HTR-8/SVneo (cell line): ENCODE data around the gene MS4A4E.
"Not testable (repeated sequence)": the region's sequence is repeated elsewhere in the genome, so short reads cannot be mapped to it uniquely, and the experiment has no call there.

ENCODE experiments used
- DNase-seq: peaks from one replicate; pipeline ENCODE4 v3.0.0; 2011; ENCODE audit warnings: low spot score, mixed read lengths; ENCODE audit not compliant: insufficient read length
- FAIRE-seq: peaks from 2 replicates; lab custom pipeline; 2011; peaks lifted over from hg19 to GRCh38; lab: Jason Lieb, UNC

Gene MS4A4E

DNA sequence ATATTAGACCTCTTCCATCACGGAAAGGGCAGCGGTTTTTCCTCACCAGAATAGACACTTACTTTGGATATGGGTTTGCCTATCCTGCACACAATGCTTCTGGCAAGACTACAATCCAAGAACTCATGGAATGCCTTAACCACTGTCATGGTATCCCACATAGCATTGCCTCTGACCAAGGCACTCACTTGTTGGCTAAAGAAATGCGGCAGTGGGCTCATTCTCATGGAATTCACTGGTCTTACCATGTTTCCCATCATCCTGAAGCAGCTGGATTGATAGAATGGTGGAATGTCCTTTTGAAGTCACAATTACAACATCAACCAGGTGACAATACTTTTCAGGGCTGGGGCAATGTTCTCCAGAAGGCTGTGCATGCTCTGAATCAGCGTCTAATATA lies 20.8 kb downstream of the MS4A4E start:
- FAIRE-seq (no peak), DNase-seq (no peak)

GRCh38 chr11:60221692-60222091 lies 21.2 kb downstream of the MS4A4E start:
- DNase-seq (no peak), FAIRE-seq (no peak)

DNA sequence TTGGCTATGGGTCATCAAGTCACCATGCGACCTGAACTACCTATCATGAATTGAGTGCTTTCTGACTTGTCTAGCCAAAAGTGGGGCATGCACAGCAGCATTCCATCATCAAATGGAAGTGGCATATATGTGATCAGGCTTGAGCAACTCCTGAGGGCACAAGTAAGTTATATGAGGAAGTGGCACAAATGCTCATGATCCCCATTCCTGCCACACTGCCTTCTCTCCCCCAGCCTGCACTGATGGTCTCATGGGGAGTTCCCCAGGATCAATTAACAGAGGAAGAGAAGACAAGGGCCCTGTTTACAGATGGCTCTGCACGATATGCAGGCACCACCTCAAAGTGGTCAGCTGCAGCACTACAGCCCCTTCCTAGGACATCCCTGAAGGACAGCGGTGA lies 21.8 kb downstream of the MS4A4E start:
- FAIRE-seq (no peak), DNase-seq (no peak)

GRCh38 chr11:60214386-60214785 lies 28.6 kb downstream of the MS4A4E start:
- FAIRE-seq (no peak), DNase-seq (no peak)

- no peak for FAIRE-seq
- no peak for DNase-seq
Measured at GRCh38 chr11:60211206-60211605, 31.7 kb downstream of the MS4A4E start.

DNA sequence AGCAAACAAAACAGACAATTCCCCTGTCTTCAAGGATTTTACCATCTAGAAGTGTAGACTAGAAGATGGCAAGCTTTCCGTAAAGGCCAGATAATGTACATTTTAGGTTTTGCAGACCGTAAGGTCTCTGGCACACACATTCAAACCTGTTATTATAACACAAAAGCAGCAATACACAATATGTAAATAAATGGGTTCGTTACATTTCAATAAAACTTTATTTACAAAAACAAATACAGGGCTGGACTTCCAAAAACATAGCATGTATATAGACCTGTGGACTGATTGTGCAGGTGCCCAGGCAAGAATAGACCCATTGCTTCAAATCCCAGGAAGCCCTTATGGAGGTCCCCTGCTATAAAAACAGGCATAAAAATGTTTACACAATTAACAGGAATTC lies 33.0 kb downstream of the MS4A4E start:
- no peak for DNase-seq
- no peak for FAIRE-seq

- no peak for FAIRE-seq
Measured at GRCh38 chr11:60208951-60209350, 34.0 kb downstream of the MS4A4E start.

GRCh38 chr11:60208146-60208895 lies 34.6 kb downstream of the MS4A4E start:
- DNase-seq, result no peak
- no peak for FAIRE-seq

More at GRCh38 chr11:60208951-60209350, 34.0 kb downstream of the MS4A4E start:
- no peak for DNase-seq

- no peak for DNase-seq
- no peak for FAIRE-seq
Measured at GRCh38 chr11:60206616-60207015, 36.3 kb downstream of the MS4A4E start.

DNA sequence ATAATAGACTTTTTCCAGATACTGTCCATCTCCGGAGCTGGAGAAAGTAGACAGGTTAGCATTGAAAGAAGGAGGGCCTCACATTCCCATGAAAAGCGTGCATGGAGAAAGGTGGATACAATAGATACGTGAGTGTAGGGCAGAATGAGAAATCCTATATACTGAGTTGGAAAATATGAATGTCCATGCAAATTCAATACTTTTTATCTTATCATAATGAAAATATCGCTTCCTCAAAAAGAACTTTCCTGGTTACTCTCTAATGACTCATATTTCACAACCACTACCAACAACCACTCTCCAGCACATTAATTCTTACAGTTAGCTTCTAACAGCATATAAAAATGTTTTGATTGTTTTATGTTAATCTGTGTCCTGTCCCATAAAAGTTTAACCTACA lies 38.0 kb downstream of the MS4A4E start:
- DNase-seq (no peak), FAIRE-seq (no peak)

- DNase-seq, FAIRE-seq: not testable (repeated sequence)
Measured at GRCh38 chr11:60201334-60201733, 41.6 kb downstream of the MS4A4E start.

GRCh38 chr11:60197442-60197841 lies 45.5 kb downstream of the MS4A4E start:
- FAIRE-seq, result no peak
- DNase-seq, result no peak

DNA sequence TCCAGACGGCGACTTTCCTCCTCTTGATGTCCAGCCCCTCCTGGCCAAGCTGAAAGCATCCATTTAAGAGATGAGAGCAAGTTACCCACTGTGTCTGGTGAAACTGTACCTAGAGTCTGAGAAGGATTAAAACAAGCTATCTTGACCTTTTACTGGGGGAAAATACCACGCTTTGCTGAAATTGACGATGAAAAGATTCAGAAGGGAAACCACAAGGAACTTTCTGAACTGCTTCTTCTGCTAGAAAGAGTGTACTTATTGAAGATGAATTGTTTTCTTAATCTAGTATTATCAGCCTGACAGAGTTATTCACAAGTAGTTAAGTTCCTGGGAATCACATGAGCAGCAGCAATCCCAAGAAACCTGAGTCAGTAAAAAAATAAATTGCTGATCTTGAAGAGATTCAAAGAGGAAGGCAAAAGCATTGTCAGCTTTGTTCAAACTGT lies 47.0 kb downstream of the MS4A4E start:
- no peak for FAIRE-seq
- DNase-seq, result no peak

DNA sequence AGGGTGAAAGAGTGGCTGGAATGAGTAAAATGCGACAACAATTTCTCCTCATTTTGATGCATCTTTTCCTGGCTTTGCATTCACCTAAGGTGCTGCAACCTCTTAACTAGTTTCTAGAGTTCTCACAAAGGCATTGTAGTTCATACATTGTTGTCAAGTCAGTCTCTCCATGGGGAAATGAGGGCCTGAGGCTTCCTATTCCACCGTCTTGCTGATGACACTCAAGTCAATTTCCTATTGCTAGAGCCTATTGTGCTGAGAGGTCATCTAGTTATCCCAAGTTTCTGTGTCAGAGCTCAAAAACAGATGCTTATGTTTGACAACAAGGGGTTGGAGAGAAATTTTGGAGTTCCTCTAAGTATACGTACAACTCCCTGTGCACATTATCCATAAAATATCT lies 48.4 kb downstream of the MS4A4E start:
- no peak for DNase-seq

DNA sequence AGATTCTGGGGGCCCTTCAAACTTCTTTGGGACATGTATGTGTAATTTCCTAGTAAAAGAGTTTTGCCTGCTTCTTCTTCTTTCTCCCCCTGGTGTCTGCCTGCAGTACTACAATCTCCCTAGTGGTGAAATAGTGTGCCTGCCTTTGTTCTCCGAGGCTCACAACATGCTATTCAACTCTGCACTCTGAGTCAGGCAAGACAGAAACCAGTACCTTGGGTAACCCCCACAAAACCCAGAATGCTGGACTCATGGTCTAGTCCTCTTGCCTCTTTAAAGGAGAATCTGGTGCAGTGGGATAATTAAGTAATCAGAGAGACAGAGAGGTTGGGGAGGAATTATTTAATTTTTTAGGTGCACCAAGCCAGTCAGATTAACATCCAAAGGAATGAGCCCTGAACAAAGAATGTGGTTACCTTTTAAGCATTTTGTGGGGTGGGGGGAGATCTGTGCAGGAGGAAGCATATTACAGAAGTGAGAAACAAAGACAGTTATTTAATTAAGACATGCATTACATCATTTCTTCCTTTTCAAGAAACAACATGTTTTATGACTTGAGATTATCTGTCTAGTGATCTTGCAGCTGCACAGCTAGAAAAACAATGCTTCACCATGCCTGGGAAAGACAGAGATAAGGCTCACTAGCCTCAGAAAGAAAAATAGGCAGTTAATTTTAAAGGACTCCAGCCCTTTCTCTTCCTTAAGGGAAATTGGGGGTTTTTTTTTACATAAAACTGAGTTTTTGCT lies 49.1 kb downstream of the MS4A4E start:
- peak; percentile 9 for DNase-seq
- FAIRE-seq, result no peak

More for the DNA sequence above, 48.4 kb downstream of the MS4A4E start:
- FAIRE-seq, result no peak

GRCh38 chr11:60192564-60192963 lies 50.4 kb downstream of the MS4A4E start:
- not testable (repeated sequence) for FAIRE-seq, DNase-seq

- DNase-seq, FAIRE-seq: not testable (repeated sequence)
Measured at GRCh38 chr11:60188481-60188880, 54.5 kb downstream of the MS4A4E start.

DNA sequence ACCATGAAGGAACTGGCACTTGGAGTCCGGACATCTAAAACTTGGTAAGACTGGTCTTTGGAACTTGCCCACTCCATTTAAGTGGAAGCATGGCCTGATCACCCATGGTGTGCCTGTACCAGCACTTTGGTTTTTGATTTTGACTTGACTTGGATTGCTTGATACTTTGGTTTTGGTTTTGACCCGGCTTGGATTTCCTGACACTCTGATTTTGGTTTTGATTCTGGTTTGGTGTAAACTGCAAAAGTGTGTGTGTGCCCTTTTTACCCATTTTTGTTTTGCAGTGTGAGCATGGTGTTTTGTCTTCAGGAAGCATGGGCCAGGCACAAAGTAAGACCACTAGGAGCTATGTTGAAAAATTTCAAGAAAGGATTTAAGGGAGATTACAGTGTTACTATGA lies 56.8 kb downstream of the MS4A4E start:
- not testable (repeated sequence) for FAIRE-seq, DNase-seq

DNA sequence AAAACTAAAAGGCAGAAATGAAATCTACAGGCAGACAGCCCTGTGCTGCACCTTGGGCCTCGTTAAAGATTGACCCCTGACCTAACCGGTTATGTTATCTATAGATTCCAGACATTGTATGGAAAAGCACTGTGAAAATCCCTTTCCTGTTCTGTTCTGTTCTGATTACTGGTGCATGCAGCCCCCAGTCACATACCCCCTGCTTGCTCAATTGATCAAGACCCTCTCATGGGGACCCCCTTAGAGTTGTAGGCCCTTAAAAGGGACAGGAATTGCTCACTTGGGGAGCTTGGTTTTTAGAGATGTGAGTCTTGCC lies 57.5 kb downstream of the MS4A4E start:
- FAIRE-seq, DNase-seq: not testable (repeated sequence)

GRCh38 chr11:60184824-60185511 lies 58.0 kb downstream of the MS4A4E start:
- no peak for DNase-seq
- FAIRE-seq, result no peak
